C1 segment of cervical spinal cord (tissue), 14 donors: ENCODE data around the gene CLDN4.

ENCODE experiments used
- DNase-seq, 14 donors: peaks; one replicate each; lab custom pipeline; 2025; lab: John Stamatoyannopoulos, UW

Gene CLDN4

GRCh38 chr7:73842067-73842976 lies 11.5 kb downstream of the CLDN4 start, which contains the start of gene METTL27:
Gene METTL27, minus strand, starts transcription at chr7:73842516. Its CDS starts 376 bp downstream, at chr7:73842140.
- DNase-seq: peak; percentile 32 to 91 (median 84)

- DNase-seq: peak in 1 of 14 donors; percentile 2
Measured at GRCh38 chr7:73844131-73844547, 13.3 kb downstream of the CLDN4 start.

- no peak for DNase-seq
Measured at GRCh38 chr7:73844848-73845460, 14.2 kb downstream of the CLDN4 start.

GRCh38 chr7:73845701-73846195 lies 15.0 kb downstream of the CLDN4 start:
- peak in 4 of 14 donors; percentile 1 to 24 (median 14) for DNase-seq

- DNase-seq: no peak
Measured at GRCh38 chr7:73847941-73848723, 17.3 kb downstream of the CLDN4 start.

- no peak for DNase-seq
Measured at GRCh38 chr7:73850781-73851207, 20.0 kb downstream of the CLDN4 start.

- DNase-seq: no peak
Measured at GRCh38 chr7:73851410-73852338, 20.9 kb downstream of the CLDN4 start.

GRCh38 chr7:73852500-73852899 lies 21.7 kb downstream of the CLDN4 start:
- DNase-seq: no peak

- no peak for DNase-seq
Measured at GRCh38 chr7:73856941-73857340, 26.1 kb downstream of the CLDN4 start.

- DNase-seq: no peak
Measured at GRCh38 chr7:73858807-73859206, 28.0 kb downstream of the CLDN4 start.

GRCh38 chr7:73860859-73861258 lies 30.1 kb downstream of the CLDN4 start, which contains the start of gene TMEM270:
Gene TMEM270, plus strand, starts transcription at chr7:73861159. Its CDS starts 36 bp downstream, at chr7:73861195.
- no peak for DNase-seq

GRCh38 chr7:73861305-73861704 lies 30.5 kb downstream of the CLDN4 start:
- no peak for DNase-seq

- no peak for DNase-seq
Measured at GRCh38 chr7:73864981-73865711, 34.4 kb downstream of the CLDN4 start.

GRCh38 chr7:73865738-73866445 lies 35.1 kb downstream of the CLDN4 start:
- peak in 6 of 14 donors; percentile 1 to 28 (median 6) for DNase-seq

- DNase-seq: no peak
Measured at GRCh38 chr7:73866446-73866767, 35.6 kb downstream of the CLDN4 start.

- no peak for DNase-seq
Measured at GRCh38 chr7:73869011-73869798, 38.4 kb downstream of the CLDN4 start.

GRCh38 chr7:73870041-73870492 lies 39.3 kb downstream of the CLDN4 start:
- no peak for DNase-seq
